COLO829 (cell line): Measurements from ENCODE around the gene SUSD4.

ENCODE experiments used
- DNase-seq: peaks from one replicate; pipeline ENCODE4 v3.0.0; 2012; ENCODE audit warnings: low spot score

The SUSD4 gene

DNA sequence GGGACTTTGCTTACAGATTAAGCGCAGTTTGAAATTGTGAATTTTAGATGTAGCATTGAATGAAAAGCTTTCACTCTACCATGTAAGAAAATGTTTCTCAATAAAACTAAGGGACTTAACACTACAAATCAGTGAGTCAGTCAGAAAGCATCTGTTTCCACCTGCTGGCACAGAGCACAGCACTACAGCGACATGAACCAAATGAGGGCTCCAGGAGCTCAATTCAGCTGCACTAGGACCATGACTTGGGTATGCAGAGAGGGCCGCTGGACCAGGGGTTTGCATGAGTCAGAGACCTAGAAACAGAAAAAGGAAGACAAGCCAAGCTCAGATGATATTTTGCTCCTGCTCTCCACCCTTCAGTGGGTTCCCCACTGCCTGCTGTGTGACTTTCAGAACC lies 5.2 kb downstream of the SUSD4 start:
- DNase-seq: no peak

DNA sequence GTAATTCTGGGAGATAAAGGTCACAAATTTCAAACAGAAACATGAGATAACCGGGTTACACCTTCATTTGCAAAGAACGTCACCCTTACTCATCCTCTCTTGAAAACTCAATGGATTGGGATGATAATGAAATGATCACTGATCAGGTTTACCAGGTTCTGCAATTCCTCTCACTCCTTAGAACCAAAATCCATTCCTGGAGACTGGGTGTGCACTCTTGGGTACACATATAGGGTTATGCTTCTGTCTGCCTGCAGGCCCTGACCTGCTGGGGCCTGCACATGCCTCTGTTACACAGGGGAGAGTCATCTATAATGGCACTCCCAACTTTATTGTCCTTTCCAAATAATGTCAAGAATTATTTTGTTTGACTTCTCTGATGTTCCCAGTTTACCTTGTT lies 8.3 kb downstream of the SUSD4 start:
- DNase-seq: no peak

DNA sequence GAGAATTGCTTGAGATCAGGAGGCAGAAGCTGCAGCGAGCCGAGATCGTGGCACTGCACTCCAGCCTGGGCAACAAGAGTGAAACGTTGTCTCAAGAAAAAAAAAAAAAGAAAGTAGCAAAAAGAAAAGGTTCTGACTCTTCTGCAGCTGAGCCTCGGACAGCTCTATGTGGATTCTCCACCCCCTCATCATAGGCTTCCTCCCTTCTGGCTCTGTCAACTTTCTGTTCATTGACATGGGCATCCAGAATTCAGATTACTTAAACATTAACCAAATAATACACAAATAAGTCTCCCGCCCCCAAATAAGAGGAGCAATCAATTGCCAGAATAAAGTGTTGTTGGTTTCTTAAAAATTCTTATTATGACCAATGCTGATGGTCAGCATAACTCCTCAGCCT lies 10.0 kb downstream of the SUSD4 start:
- no peak for DNase-seq

DNA sequence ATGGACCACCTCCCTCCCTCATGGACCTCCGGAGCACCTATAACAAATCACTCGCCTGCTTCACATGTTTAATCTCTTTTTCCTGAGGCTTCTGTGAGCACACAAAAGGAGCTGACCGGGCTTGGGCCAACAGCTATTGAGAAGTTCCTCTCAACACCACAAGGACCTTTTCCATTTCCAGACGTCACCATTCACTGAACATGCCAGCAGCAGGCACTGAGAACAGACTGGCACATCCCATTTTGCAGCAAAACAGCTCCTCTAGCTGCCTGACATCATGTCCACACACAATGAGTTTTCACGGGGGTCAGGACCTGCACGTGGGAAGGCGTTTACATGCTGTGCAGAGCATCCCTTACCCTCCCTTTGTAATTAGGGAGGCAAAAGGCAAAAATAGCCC lies 11.0 kb downstream of the SUSD4 start:
- no peak for DNase-seq

DNA sequence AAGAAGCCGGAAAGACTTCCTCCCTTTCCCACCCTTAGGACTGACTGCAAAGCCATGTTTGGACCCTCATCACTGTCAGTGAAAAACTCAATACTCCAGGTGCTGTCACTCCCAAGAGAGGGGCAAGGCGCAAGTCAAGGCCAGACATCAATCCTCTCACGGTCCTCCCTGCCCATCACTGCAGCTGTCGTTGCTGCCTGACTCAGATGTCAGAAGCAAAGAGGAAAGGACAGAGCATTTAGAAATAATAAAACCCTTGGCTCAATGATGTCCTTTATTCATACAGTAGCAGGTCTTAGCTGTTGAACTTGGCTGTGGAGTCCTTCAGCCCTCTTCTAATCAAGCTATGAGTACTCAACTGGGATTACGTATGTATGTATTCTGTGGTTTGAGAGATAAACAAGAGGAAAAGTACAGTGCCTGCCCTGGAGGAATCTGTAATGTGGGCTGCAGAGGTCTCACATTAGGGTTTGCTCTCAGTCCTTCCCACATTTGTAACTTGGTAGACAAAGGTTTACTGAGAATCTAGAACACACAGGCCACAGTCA lies 13.5 kb downstream of the SUSD4 start:
- no peak for DNase-seq

DNA sequence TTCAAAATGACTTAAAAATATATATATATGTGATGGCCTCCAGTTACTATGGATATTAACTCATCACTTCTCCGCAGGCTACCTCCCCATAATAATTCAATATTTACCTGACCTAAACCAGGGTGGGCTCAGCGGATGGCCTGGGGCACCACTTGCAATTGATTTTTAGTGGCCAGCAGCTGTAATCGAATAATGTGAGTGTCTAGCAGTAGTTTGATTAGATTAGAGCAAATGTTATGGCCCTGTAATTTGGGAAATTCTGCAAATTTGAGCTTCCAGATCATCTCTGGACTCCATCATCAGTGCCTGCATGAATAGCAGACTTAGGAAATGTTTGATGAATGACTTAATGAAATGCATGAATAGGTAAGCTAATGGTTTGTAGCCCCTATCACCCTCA lies 14.7 kb downstream of the SUSD4 start:
- no peak for DNase-seq

DNA sequence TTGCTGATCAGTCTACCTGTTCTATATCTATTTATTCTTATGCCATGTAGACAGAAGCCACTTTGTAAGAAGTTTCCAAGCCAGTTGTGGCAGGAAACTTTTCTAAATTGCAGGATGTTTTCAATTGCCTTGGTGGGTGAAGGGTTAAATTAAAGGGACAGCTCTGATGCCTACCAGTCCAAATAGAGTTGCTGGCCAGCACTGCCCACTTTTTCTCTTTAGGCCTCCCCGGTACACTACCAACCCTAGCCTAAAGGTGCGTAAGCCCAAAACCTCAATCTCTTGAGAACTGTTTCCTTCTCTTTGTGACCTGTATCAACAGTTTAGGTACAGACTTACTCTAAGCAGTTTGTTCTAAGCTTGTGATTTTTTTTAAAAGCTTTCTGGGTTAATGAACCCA lies 15.5 kb downstream of the SUSD4 start:
- DNase-seq: no peak

DNA sequence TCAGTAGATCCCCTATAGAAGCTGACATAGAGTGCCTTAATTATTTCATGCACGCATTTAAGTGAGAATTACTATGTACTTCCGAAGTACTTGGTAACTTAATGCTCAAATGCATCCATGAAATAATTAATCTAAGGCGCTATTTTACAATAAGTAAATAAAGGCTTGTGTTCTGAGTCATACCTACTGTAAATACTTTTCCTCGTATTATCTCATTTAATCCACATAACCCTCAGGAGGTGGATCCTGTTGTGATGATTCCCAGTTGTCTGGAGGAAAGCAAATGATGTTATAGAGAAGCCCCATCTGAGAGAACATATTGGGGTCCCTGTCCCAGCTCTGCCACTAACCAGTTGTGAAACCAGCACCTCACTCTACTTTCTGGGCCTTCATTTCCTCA lies 16.4 kb downstream of the SUSD4 start:
- no peak for DNase-seq

DNA sequence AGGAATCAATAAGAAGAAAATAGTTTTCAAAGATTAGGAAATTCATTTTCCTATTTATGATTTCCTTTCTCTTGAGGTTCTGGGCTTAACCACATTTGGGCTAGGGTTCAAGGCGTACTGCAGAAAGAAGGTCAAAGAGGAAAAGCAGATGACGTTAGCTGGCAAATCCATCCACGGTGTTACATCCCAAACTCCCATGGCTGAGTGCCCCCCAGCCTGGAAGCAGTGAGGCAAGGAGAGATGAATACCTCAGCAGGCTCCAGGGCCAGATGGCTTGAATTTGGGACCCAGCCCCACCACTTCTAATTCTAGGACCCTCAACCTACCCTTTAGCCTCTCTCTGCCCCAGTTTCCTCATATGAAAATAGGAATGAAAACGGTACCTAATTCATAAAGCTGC lies 17.7 kb downstream of the SUSD4 start:
- DNase-seq: no peak

DNA sequence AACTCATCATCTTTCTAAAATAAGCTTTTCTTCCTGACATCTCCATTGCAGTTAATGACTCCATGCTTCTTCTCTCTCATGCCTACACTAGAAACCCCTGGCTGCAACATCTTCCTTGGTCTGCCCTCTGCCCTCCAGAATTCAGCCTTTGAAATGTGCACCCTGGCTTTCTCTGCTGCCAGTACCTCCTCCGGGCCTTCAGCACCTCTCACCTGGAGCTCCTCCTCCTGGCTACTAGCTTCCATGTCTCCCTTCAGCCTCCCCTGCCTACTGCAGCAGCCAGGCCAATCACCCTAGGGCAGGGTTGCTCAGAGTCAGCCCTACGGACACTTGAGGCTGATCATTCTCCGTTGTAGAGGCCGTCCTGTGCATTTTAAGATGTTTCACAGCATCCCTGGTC lies 18.3 kb downstream of the SUSD4 start:
- DNase-seq: no peak

DNA sequence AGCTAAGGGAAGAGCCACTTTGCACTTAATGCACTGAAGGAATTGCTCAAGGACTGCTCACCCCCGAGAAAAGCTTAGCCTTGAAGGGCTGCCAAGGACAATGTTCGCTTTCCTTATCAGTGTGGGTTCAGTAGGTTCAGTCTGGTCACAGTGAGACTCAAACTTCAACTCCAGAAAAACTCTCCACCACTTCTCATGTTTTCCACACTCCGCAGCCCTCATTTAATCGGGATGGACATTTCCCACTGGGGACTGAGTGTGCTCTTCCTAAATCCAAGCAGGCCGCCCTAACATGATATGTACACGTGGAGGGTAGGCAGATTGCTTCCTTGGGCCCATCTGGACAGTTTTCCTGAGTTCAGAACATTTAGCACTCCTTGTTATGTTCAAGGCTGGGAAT lies 19.5 kb downstream of the SUSD4 start:
- DNase-seq: no peak

DNA sequence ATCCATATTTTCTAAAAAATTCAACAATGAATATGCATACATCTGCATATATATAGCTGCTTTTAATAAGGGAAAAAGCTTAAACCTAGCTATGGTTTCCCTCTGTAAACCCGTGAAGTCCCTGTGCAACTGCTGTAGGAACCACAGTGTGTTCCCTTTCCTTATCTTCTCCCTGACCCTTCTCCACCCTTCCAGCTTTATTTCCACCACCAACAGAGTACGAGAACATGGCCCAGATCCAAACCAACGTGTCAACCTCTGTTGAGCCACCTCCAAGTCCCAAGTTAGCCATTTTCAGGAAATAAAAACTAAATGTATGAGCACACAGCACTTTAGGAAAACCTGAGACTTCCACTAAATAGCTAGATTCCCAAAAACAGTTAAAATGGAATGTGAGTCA lies 20.3 kb downstream of the SUSD4 start:
- DNase-seq: no peak

DNA sequence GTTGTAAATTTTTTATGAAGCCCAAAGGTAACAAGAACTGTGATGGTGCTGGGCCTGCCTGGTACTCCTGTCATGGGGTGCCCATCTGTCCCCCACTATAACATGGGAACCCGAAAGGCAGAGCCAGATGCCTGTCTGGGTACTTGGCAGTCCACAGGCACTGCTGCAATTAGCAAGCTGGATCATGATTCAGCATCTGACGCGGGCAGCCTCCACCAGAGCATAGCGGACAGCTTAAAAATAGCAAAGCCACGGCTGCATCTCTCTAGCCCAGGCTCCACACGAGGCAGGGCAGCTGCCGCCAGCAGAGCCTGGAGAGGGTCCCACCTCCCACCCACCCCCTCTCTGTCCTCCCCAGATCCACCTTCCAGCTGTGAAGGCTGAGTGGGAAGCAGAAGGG lies 22.9 kb downstream of the SUSD4 start:
- no peak for DNase-seq

DNA sequence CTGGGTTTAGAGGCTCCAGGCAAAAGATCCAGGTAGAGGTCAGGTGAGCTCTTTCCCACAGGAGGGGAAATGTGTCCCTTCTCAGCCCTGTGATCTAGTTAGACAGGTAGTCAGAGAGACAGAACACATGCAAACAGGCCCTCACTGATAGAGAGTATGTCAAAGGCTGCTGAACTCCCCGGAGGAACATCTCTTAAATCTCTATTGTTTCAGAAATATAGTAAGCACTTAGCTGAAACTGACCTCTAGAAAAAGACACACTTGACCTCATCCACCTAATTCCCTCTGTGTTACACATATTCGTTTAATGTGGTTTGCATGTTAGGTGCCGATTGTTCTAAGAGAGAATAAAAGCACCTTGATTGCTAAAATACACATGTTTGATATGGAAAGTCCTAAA lies 23.3 kb downstream of the SUSD4 start:
- DNase-seq: no peak

DNA sequence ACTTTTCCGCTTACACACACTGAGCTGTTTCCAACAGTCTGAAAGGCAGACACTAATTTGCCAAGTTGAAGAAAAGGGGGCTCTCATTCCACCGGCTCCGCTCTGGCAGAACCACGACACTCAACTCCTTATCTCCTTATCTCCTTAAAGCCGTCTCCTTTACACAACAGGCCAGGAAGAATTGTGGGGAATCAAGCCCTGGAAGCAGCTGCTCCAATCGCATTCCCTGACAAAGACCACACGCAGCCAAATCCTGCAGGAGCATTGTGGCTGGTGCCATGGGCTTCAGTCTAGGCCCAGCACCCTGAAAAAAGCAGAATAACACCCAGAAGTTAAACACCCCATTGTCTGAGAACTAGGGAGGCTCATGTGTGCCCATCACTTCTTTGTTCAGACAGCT lies 24.1 kb downstream of the SUSD4 start:
- no peak for DNase-seq

DNA sequence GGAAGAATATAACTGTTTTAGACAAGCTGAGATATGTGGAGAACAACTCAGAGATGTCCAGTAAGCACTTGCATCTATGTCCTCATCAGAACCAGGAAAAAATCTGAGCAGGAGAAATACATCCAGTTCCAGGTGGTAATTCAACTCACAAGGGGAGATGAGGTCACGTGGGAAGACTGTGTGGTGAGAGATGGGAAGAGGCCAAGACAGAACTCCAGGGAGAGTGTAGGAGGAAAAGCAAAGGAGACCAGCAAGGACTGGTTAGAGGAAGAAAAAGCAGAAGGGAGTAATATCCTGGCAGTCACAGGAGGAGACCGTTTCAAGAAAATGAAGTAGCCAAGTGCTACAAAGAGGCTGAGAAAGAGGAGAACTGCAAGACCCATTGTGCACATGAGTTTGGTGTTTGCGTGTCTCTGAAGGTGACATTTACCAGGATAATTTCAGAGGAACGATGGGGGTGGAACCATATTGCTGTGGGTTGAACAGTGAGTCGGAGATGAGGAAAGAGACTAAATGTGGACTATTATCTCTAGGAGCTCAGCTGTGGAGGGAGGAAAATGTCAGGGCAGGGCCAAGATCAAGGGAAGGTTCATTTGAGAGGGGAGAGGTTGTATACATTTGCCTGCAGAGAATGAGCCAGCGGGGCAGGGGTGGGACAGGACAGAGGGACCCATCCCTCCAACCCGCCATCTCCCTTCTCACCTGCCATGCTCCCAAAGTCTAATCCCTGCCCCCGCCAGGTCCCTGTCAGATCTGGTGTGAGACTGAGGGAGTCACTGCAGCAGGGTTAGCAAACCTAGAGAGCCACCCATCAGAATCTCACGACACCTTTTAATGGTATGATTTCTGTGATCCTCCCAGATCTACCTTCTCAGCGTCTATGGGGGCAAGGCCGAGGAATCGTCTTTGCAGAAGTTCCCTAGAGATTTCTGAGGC lies 24.9 kb downstream of the SUSD4 start:
- no peak for DNase-seq

DNA sequence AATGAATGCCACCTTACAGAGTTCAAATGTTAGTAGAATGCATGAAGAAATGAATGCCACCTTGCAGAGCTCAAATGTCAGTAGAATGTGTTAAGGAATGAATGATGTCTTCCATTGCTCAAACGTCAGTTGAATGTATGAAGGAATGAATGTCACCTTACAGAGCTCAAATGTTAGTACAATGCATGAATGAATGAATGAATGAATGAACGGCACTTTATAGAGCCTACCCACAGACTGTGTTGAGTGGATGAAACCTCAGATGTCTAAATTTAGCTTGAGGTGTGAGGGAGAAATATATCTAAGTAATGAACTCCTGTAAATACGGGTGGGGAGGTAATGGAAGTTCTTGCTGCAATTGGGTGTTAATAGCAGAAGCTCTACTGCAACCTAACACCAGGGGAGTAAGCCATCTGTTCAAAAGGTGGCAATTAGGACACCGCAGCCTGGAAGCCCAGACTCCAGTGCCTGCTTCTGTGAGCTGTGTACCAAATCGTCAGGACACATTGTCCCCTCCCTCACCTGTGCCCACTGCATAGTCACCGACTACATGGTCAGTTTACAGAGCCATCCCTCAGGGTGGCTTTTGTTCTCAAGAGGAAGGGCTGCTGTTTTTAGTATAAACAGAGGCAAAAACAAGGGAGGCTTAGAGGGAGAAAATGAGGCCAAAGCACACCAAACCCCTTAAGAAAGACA lies 26.7 kb downstream of the SUSD4 start:
- no peak for DNase-seq

DNA sequence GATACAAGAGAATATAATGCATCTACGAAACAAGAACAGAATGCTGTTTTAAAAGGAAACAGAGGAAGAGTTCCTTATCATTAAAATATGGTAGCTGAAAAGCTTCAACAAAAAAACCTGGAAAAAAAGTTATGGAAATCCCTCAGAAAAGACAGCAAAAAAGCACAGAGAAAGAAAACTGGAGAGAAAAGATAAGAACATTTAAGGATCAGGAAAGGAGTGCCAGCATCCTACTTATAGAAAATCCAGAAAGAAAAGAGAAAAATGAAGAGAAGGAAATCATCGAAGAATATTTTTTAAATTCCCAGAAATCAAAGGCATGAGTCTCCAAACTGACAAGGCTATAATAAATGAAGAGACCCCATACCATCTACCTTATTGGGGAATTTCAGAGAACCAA lies 29.8 kb downstream of the SUSD4 start:
- no peak for DNase-seq

DNA sequence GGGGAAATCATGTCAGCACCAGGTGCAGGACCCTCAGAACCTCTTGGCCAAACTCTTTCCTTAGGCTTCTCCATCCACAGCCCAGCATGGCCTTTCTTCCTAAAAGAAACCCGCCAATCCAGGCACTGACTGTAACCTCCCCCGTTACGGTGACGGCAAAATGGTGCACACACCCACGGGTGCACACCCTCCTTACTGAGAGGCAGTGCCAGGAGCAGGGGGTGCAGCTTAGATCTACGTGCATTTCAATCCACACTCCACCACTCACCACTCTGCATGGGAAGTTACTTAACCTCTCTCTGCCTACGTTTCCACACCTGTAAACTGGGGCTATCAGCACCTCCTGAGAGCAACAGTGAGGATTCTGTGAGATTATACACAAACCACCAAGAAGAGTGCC lies 31.0 kb downstream of the SUSD4 start:
- no peak for DNase-seq

DNA sequence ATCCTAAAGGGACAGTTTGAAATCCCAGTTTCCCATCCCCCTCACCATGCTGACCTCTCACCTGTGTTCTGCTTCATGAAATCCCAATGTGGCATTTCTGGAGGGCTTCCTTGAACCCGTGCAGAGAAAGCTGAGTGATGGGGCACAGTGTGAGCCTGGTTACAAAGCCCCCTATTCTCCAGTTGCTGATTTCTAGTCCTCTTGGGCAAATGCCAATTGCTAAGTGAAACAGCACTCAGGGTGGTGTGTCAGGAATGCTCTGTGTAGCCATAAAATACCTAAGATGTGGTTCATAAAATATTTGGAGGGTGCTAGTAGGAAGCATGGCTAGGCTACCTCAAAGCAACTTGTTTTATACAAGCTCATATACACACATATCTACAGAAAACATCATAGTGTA lies 32.0 kb downstream of the SUSD4 start:
- no peak for DNase-seq

DNA sequence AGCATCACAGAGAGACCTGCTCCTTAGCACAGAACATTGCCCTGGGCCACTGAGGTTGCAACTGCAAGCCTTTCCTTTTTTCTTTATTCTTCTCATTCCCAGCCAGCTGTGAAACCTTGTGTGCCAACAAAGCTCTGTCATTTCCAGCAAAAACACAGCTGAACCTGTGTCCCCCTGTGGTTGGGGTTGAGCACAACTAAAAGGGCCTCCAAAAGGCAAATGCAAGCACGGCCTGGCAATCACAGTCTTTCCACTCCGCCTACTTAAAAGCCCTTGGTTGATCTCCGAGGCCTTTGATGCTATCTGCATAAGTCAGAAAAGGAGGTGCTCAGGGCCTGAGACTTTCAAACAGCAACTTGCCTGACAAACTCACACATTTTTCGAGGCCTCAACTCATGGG lies 32.7 kb downstream of the SUSD4 start:
- DNase-seq: no peak

DNA sequence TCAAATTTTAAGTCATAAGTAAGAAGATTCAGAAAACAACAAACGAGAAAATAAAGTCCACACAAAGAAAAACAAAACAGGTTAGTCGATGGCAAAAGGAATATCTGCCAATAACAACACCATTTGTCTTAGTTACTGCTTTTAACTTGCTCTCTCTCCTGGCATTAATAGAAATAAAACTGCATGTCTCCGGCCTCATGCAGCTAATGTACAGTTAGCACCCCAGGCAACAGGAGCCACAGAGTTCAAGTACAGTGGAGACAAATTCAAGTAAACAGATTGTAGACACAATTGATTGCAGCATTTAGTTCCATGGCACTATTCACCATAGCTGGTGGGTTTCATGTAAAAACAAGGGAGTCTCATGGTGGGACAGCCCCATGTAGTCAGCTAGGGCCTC lies 33.5 kb downstream of the SUSD4 start:
- no peak for DNase-seq

DNA sequence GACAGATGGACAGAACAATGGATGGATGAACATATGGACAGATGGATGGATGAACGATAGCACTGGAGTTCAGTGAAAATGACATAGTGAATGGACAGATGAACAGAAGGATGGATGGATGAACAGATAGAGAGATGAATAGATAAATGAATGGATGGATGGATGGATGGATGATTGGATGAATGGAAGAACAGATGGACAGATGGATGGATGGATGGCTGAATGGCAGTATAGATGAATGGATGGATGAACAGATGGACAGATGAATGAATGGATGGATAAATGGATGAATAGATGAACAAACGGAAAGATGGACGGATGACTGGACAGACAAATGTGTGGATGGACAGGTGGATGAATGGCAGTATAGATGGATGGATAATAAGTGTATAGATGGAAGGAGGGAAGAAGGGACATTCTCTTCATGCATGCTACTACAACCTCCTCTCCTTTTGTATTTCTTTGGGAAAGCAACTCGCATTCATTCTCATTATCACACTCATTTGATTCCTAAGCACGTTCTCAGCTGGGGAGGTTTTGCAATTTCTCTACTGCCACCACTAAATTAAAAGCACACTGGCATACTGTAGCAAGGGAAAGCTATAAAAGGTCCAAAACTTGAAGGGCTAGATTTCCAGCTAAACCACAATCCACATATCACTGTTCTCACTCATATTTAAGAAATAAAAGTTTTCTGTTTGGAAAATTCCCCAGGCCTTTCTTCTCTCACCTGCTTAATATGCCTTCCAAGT lies 34.1 kb downstream of the SUSD4 start:
- no peak for DNase-seq
